EH (cell line): ENCODE measurements around the gene DDX43.
"Not testable (repeated sequence)": the region's sequence is repeated elsewhere in the genome, so short reads cannot be mapped to it uniquely, and the experiment has no call there.

Experiments
- DNase-seq: peaks from one replicate; pipeline ENCODE4 v3.0.0-alpha.2; 2015; ENCODE audit warnings: low read depth

The DDX43 gene

GRCh38 chr6:73388800-73389512 lies 5.7 kb upstream of the DDX43 start:
- DNase-seq: peak; percentile 70

- DNase-seq: no peak
Observed at GRCh38 chr6:73389854-73390253, 4.8 kb upstream of the DDX43 start.

- no peak for DNase-seq
Observed at GRCh38 chr6:73391675-73392074, 3.0 kb upstream of the DDX43 start.

GRCh38 chr6:73392188-73392587 lies 2.4 kb upstream of the DDX43 start:
- DNase-seq: not testable (repeated sequence)

- DNase-seq: peak; percentile 37
Observed at GRCh38 chr6:73393278-73393677, 1.4 kb upstream of the DDX43 start.

GRCh38 chr6:73395875-73396274 lies 1.2 kb downstream of the DDX43 start:
- no peak for DNase-seq

- no peak for DNase-seq
Observed at GRCh38 chr6:73400656-73401055, 6.0 kb downstream of the DDX43 start.

- DNase-seq: no peak
Observed at GRCh38 chr6:73409395-73409794, 14.8 kb downstream of the DDX43 start.

GRCh38 chr6:73413102-73413501 lies 18.5 kb downstream of the DDX43 start:
- DNase-seq: no peak

GRCh38 chr6:73418081-73418741 lies 23.6 kb downstream of the DDX43 start:
- DNase-seq: peak; percentile 30

- DNase-seq: no peak
Observed at GRCh38 chr6:73421534-73421933, 26.9 kb downstream of the DDX43 start.

- DNase-seq: no peak
Observed at GRCh38 chr6:73435236-73435635, 40.6 kb downstream of the DDX43 start.

GRCh38 chr6:73443555-73443954 lies 48.9 kb downstream of the DDX43 start:
- no peak for DNase-seq

GRCh38 chr6:73451223-73452106 lies 56.8 kb downstream of the DDX43 start:
- peak; percentile 59 for DNase-seq

GRCh38 chr6:73452107-73452461 lies 57.5 kb downstream of the DDX43 start, which contains the start of gene CGAS:
CGAS (minus strand) TSS chr6:73452297; CDS start chr6:73452181, 116 bp downstream.
- peak; percentile 84 for DNase-seq

- peak; percentile 5 for DNase-seq
Observed at GRCh38 chr6:73455865-73456629, 61.4 kb downstream of the DDX43 start.

- not testable (repeated sequence) for DNase-seq
Observed at GRCh38 chr6:73459474-73459873, 64.8 kb downstream of the DDX43 start.

- no peak for DNase-seq
Observed at GRCh38 chr6:73460056-73460455, 65.4 kb downstream of the DDX43 start.

- DNase-seq: peak; percentile 93
Observed at GRCh38 chr6:73461537-73462350, 67.1 kb downstream of the DDX43 start, which contains the start of gene MTO1. MTO1 (plus strand) TSS chr6:73461737; CDS start chr6:73461855, 118 bp downstream.
